DOHH2 (cell line): ENCODE data around the gene GTF2H3.
A peak's percentile ranks its signal among the peaks of the same experiment; 100 is the strongest.

Experiments
- H3F3A ChIP-seq: fragments of 200-600 bp; sonication (generic), shearing (Covaris generic); 2 replicates; pipeline ENCODE4 v1.6.0; 2016; ENCODE audit warnings: antibody characterized with exemption, mild to moderate bottlenecking; ENCODE audit not compliant: control insufficient read depth, insufficient read depth
- H3K27ac ChIP-seq: fragments of 200-600 bp; sonication (generic); 2 replicates; pipeline ENCODE4 v1.5.1; 2014; ENCODE audit warnings: low read depth, mild to moderate bottlenecking, low read length, moderate library complexity
- H3K27me3 ChIP-seq: fragments of 200-600 bp; sonication (generic); 2 replicates; pipeline ENCODE4 v1.6.1; 2014; ENCODE audit warnings: mild to moderate bottlenecking, low read length, mixed read lengths; ENCODE audit not compliant: control insufficient read depth
- H3K36me3 ChIP-seq: fragments of 200-600 bp; sonication (generic); 2 replicates; pipeline ENCODE4 v1.6.1; 2014; ENCODE audit warnings: mild to moderate bottlenecking, low read length, moderate library complexity, mixed read lengths; ENCODE audit not compliant: control insufficient read depth
- H3K4me1 ChIP-seq: fragments of 200-600 bp; sonication (generic); 2 replicates; pipeline ENCODE4 v1.6.1; 2014; ENCODE audit warnings: mild to moderate bottlenecking, low read length, mixed read lengths; ENCODE audit not compliant: control insufficient read depth
- H3K4me2 ChIP-seq: fragments of 200-600 bp; sonication (generic); 2 replicates; pipeline ENCODE4 v1.6.0; 2014; ENCODE audit warnings: mild to moderate bottlenecking, low read length, moderate library complexity
- H3K4me3 ChIP-seq: fragments of 200-600 bp; sonication (generic); 2 replicates; pipeline ENCODE4 v1.5.1; 2014; ENCODE audit warnings: mild to moderate bottlenecking, low read length, mixed read lengths
- H3K79me2 ChIP-seq: fragments of 200-600 bp; sonication (generic); 2 replicates; pipeline ENCODE4 v1.6.1; 2014; ENCODE audit warnings: mild to moderate bottlenecking, low read length, mixed read lengths; ENCODE audit not compliant: control insufficient read depth
- H3K9me2 ChIP-seq: fragments of 200-600 bp; sonication (generic); replicated peaks from 2 replicates; pipeline ENCODE4 v1.6.1; 2014; ENCODE audit warnings: mild to moderate bottlenecking, low read length, mixed read lengths; ENCODE audit not compliant: control insufficient read depth
- H3K9me3 ChIP-seq: fragments of 200-600 bp; sonication (generic); 2 replicates; pipeline ENCODE4 v1.6.1; 2014; ENCODE audit warnings: antibody characterized with exemption, low read length, mixed read lengths; ENCODE audit not compliant: control insufficient read depth, insufficient read depth
- H4K20me1 ChIP-seq: fragments of 200-600 bp; sonication (generic); 2 replicates; pipeline ENCODE4 v1.6.0; 2014; ENCODE audit warnings: low read depth, mild to moderate bottlenecking, antibody characterized with exemption, low read length, moderate library complexity; ENCODE audit not compliant: control insufficient read depth, insufficient read depth
- EZH2phosphoT487 ChIP-seq: fragments of 200-600 bp; sonication (generic); IDR thresholded peaks from 2 replicates; pipeline ENCODE4 v1.6.1; 2017; ENCODE audit warnings: borderline replicate concordance, mild to moderate bottlenecking, antibody characterized with exemption, low read length, moderate library complexity, mixed read lengths
- TF ChIP-seq, protein P1 (sequence below): fragments of 200-600 bp; sonication (generic); IDR thresholded peaks from one replicate; pipeline ENCODE4 v1.5.1; 2014; ENCODE audit warnings: antibody characterized with exemption, mild to moderate bottlenecking, low read depth, low read length; ENCODE audit not compliant: poor library complexity, severe bottlenecking

The GTF2H3 gene

GRCh38 chr12:123621619-123622530 lies 11.8 kb upstream of the GTF2H3 start:
- Histone ChIP-seq H3K79me2 (peaks cover 3% of the 10 kb centered on the region), H3K4me1 (no peaks in the 10 kb centered on the region), H3K27me3 (no peaks in the 10 kb centered on the region), H3K4me3 (no peak overlapping the region), H3K4me2 (no peak overlapping the region), H3F3A (peaks cover 46% of the 10 kb centered on the region), H3K27ac (no peak overlapping the region), H3K36me3 (peaks cover 90% of the 10 kb centered on the region), H3K9me3 (no peaks in the 10 kb centered on the region), H3K9me2 (no peaks in the 10 kb centered on the region), H4K20me1 (peaks cover 5% of the 10 kb centered on the region; the same call in 1 of the 2 replicates)
- TF ChIP-seq EZH2phosphoT487, result no peak
- TF ChIP-seq, protein P1, sequence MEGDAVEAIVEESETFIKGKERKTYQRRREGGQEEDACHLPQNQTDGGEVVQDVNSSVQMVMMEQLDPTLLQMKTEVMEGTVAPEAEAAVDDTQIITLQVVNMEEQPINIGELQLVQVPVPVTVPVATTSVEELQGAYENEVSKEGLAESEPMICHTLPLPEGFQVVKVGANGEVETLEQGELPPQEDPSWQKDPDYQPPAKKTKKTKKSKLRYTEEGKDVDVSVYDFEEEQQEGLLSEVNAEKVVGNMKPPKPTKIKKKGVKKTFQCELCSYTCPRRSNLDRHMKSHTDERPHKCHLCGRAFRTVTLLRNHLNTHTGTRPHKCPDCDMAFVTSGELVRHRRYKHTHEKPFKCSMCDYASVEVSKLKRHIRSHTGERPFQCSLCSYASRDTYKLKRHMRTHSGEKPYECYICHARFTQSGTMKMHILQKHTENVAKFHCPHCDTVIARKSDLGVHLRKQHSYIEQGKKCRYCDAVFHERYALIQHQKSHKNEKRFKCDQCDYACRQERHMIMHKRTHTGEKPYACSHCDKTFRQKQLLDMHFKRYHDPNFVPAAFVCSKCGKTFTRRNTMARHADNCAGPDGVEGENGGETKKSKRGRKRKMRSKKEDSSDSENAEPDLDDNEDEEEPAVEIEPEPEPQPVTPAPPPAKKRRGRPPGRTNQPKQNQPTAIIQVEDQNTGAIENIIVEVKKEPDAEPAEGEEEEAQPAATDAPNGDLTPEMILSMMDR, result no peak

GRCh38 chr12:123634142-123634561 lies 523 bp downstream of the GTF2H3 start:
- TF ChIP-seq EZH2phosphoT487, result no peak
- TF ChIP-seq, protein P1, result no peak
- peaks cover 31% of the 10 kb centered on the region for H3K36me3 ChIP-seq
- H3K4me3 ChIP-seq, result peak overlapping the region; percentile 99
- H3K4me1 ChIP-seq, result peaks cover 12% of the 10 kb centered on the region
- H3K79me2 ChIP-seq, result peaks cover 79% of the 10 kb centered on the region
- no peaks in the 10 kb centered on the region for H3K27me3 ChIP-seq
- peak overlapping the region; percentile 38 for H3K27ac ChIP-seq
- H3F3A ChIP-seq, result peaks cover 4% of the 10 kb centered on the region; the same call in 1 of the 2 replicates
- no peaks in the 10 kb centered on the region for H3K9me2 ChIP-seq
- H3K9me3 ChIP-seq, result no peaks in the 10 kb centered on the region
- H4K20me1 ChIP-seq, result 0 out of 2 replicates have a peak, but pooled peaks cover 4% of the 10 kb centered on the region
- H3K4me2 ChIP-seq, result peak overlapping the region; percentile 59

GRCh38 chr12:123643911-123644310 lies 10.3 kb downstream of the GTF2H3 start:
- Histone ChIP-seq H3K4me2 (no peak overlapping the region), H4K20me1 (no peaks in the 10 kb centered on the region), H3K36me3 (peaks cover 72% of the 10 kb centered on the region), H3K4me1 (no peaks in the 10 kb centered on the region), H3K9me2 (no peaks in the 10 kb centered on the region), H3K27ac (no peak overlapping the region), H3F3A (no peaks in the 10 kb centered on the region), H3K4me3 (no peak overlapping the region), H3K9me3 (no peaks in the 10 kb centered on the region), H3K27me3 (no peaks in the 10 kb centered on the region), H3K79me2 (peaks cover 33% of the 10 kb centered on the region)
- no peak for TF ChIP-seq EZH2phosphoT487
- TF ChIP-seq, protein P1, result no peak
